Measurements from ENCODE around the gene ARFGAP3.
A peak's percentile ranks its signal among the peaks of the same experiment; 100 is the strongest.

ARFGAP3 gene

GRCh38 chr22:42860968-42861367 lies 3.9 kb upstream of the ARFGAP3 start:
- no peaks in the 10 kb centered on the region for H3K36me3 ChIP-seq (ENCODE audit: control insufficient read depth, insufficient read depth, low read length)
- no peak overlapping the region for H3K4me3 ChIP-seq (replicated peaks; ENCODE audit: low read depth, low read length)
- H3K27me3 ChIP-seq (replicated peaks; ENCODE audit: control insufficient read depth, insufficient read depth, low read length), result no peaks in the 10 kb centered on the region
- TF ChIP-seq, protein P1, sequence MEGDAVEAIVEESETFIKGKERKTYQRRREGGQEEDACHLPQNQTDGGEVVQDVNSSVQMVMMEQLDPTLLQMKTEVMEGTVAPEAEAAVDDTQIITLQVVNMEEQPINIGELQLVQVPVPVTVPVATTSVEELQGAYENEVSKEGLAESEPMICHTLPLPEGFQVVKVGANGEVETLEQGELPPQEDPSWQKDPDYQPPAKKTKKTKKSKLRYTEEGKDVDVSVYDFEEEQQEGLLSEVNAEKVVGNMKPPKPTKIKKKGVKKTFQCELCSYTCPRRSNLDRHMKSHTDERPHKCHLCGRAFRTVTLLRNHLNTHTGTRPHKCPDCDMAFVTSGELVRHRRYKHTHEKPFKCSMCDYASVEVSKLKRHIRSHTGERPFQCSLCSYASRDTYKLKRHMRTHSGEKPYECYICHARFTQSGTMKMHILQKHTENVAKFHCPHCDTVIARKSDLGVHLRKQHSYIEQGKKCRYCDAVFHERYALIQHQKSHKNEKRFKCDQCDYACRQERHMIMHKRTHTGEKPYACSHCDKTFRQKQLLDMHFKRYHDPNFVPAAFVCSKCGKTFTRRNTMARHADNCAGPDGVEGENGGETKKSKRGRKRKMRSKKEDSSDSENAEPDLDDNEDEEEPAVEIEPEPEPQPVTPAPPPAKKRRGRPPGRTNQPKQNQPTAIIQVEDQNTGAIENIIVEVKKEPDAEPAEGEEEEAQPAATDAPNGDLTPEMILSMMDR (IDR thresholded peaks at IDR 0.05; ENCODE audit: insufficient read depth, low read length, poor library complexity, severe bottlenecking), result no peak
- DNase-seq (ENCODE audit: extremely low read depth, insufficient read length), result no peak

DNA sequence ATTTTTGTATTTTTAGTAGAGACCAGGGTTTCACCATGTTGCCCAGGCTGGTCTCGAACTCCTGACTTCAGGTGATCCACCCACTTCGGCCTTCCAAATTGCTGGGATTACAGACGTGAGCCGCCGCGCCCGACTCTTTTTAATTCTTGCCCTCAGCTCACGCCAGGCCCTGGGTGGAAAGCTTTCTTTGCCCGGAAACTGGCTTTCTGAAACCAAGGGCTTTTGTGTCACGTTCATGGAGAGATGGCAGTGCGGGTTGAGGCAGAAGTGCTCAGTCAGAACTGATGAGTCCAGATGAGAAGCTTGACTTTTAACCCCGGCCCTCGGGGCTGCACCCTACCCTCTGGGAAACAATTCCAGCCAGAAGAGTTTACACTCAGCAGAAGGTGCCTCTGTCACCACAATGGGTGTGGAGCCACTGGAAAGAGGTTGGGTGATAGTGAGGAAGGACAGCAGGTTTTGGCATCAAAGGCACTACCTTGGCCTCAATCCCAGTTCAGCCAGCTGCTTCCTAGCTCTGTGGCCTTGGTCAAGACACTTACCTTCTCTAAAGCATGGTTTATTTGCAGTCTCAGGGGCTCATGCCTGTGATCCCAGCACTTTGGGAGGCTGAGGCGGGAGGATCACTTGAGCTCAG lies 890 bp upstream of the ARFGAP3 start:
- Histone ChIP-seq H3K36me3 (ENCODE audit: control insufficient read depth, insufficient read depth, low read length) (no peaks in the 10 kb centered on the region; the same call in 1 of the 2 replicates), H3K27me3 (replicated peaks; ENCODE audit: control insufficient read depth, insufficient read depth, low read length) (no peaks in the 10 kb centered on the region), H3K4me3 (replicated peaks; ENCODE audit: low read depth, low read length) (no peak overlapping the region)
- DNase-seq (ENCODE audit: extremely low read depth, insufficient read length), result no peak
- TF ChIP-seq, protein P1 (IDR thresholded peaks at IDR 0.05; ENCODE audit: insufficient read depth, low read length, poor library complexity, severe bottlenecking), result no peak

DNA sequence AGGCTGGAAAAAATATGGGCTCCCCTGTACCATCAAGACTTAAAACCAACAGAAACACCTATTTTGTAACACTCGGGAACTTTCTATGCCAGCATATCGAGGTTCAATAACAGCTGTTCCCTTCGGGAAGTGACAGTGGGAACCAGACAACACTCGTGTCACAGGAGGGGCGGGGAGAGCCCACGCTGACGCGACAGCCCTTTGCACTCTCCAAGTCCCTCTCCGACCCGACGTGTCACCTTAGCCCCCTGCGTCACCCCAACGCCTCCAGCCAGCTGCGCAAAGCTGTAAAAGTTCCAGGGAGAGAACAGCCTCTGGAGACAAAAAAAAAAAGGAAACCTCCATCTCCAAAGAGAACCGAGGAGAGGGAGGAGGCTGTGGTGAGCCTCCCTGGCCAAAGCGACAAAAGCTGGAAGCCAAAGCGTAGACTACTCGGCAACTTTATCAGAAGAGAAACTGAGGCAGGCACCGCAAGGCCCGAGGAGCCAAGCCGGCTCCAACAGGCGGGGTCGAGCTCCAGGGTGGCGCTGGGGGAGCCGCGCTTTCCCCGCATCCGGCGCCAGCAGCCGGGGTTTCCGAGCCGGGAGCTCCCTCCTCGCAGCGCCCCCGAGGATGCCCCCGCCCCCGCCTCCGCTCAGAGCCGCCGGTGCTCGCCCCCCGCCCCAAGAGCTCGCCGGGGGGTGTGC lies 751 bp downstream of the ARFGAP3 start:
- Histone ChIP-seq H3K4me3 (replicated peaks; ENCODE audit: low read depth, low read length) (peak overlapping the region; percentile 88), H3K27me3 (replicated peaks; ENCODE audit: control insufficient read depth, insufficient read depth, low read length) (no peaks in the 10 kb centered on the region), H3K36me3 (ENCODE audit: control insufficient read depth, insufficient read depth, low read length) (no peaks in the 10 kb centered on the region; the same call in 1 of the 2 replicates)
- peak; percentile 57 for DNase-seq (ENCODE audit: extremely low read depth, insufficient read length)
- TF ChIP-seq, protein P1 (IDR thresholded peaks at IDR 0.05; ENCODE audit: insufficient read depth, low read length, poor library complexity, severe bottlenecking), result no peak

DNA sequence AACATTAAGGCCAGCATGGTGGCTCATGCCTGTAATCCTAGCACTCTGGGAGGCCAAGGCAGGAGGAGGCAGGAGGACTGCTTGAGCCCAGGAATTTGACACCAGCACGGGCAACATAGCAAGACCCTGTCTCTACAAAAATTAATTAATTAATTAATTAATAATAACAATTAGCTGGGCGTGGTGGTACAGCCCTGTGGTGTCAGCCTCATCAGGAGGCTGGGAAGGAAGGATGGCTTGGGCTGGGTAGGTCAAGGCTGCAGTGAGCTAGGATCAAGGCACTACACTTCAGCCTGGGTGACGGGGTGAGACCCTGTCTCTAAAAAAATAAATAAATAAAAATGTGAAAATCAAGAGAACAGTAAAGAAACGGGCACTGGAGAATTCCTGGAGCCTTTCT lies 1.4 kb downstream of the ARFGAP3 start:
- TF ChIP-seq, protein P1 (IDR thresholded peaks at IDR 0.05; ENCODE audit: insufficient read depth, low read length, poor library complexity, severe bottlenecking), result no peak
- DNase-seq (ENCODE audit: extremely low read depth, insufficient read length), result no peak

DNA sequence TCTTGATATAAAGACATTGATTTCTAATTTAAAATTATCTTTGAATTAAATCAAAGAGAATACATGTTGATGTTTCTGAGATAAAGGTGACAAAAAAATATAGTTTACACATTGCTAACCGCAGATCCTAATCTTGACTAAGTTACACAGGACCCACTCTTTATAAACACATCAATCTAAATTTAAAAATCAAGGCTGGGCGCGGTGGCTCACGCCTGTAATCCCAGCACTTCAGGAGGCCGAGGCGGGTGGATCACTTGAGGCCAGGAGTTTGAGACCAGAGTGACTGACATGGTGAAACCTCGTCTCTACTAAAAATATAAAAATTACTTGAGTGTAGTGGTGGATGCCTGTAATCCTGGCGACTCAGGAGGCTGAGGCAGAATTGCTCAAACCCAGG lies 1.9 kb downstream of the ARFGAP3 start:
- TF ChIP-seq, protein P1 (IDR thresholded peaks at IDR 0.05; ENCODE audit: insufficient read depth, low read length, poor library complexity, severe bottlenecking), result no peak
- H3K36me3 ChIP-seq (ENCODE audit: control insufficient read depth, insufficient read depth, low read length), result no peaks in the 10 kb centered on the region; the same call in 1 of the 2 replicates
- peak overlapping the region; percentile 88 for H3K4me3 ChIP-seq (replicated peaks; ENCODE audit: low read depth, low read length)
- DNase-seq (ENCODE audit: extremely low read depth, insufficient read length), result no peak
- H3K27me3 ChIP-seq (replicated peaks; ENCODE audit: control insufficient read depth, insufficient read depth, low read length), result no peaks in the 10 kb centered on the region

More for the DNA sequence above, 1.4 kb downstream of the ARFGAP3 start:
- peak overlapping the region; percentile 88 for H3K4me3 ChIP-seq (replicated peaks; ENCODE audit: low read depth, low read length)
- H3K36me3 ChIP-seq (ENCODE audit: control insufficient read depth, insufficient read depth, low read length), result no peaks in the 10 kb centered on the region; the same call in 1 of the 2 replicates
- no peaks in the 10 kb centered on the region for H3K27me3 ChIP-seq (replicated peaks; ENCODE audit: control insufficient read depth, insufficient read depth, low read length)
